Muscle of arm (tissue), 12 donors: ENCODE measurements around the gene ACVR1. TPM values are rescaled to one million over a fixed set of nuclear protein-coding genes. Genes with fewer than 3 reads are reported as not detected.
"Not testable (repeated sequence)": the region's sequence is repeated elsewhere in the genome, so short reads cannot be mapped to it uniquely, and the experiment has no call there.

Experiments used
- DNase-seq: peaks from one replicate; pipeline ENCODE4 v3.0.0-alpha.2; 2013
- polyA plus RNA-seq, 12 donors: library from polyadenylated mRNA; unstranded; fragments of 120-200 nt; gene quantifications; one replicate each; pipeline ENCODE4 v1.2.1, GENCODE V29; 2013; ENCODE audit not compliant: insufficient read length in 12 of 12

ACVR1 gene
- polyA plus RNA-seq, 12 donors = 24.4 to 43.0 (median 32.5) TPM; not detected in 1

- DNase-seq = no peak
These were observed 153.4 kb downstream of the ACVR1 start for GRCh38 chr2:157722580-157723234.

GRCh38 chr2:157720504-157720903 is 155.6 kb downstream of the ACVR1 start:
- DNase-seq = no peak

DNA sequence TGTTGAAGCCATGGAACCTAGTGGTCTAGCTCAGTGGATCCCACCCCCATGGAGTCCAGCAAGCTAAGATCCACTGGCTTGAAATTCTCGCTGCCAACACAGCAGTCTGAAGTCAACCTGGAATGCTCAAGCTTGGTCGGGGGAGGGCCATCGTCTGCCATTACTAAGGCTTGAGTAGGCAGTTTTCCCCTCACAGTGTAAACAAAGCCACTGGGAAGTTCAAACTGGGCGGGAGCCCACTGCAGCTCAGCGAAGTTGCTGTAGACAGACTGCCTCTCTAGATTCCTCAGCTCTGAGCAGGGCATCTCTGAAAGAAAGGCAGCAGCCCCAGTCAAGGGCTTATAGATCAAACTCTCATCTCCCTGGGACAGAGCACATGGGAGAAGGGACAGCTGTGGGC is 171.5 kb downstream of the ACVR1 start:
- not testable (repeated sequence) for DNase-seq

GRCh38 chr2:157704148-157704547 is 172.0 kb downstream of the ACVR1 start:
- DNase-seq = not testable (repeated sequence)

- no peak for DNase-seq
These were observed 176.3 kb downstream of the ACVR1 start for GRCh38 chr2:157699806-157700205.

GRCh38 chr2:157699009-157699408 is 177.1 kb downstream of the ACVR1 start:
- DNase-seq = no peak

DNA sequence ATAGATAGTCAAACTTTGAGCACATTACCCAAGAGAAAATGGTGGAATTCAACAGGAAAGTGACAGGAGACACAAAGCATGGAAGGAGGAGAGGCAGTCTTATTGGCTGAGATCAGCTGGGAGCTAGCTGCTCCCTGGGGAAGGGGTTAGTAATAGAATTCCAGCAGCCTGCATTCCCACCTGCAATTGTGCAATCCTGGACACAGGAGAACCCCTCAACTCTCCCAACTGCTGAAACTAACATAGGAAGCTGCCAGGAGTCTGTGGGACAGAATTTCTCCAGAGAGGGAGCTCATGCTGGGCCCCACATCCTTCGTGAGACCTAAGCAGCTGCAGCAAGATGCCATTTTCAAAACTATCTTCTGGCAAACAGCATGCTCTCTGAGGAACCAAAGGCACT is 177.7 kb downstream of the ACVR1 start:
- DNase-seq = no peak

DNA sequence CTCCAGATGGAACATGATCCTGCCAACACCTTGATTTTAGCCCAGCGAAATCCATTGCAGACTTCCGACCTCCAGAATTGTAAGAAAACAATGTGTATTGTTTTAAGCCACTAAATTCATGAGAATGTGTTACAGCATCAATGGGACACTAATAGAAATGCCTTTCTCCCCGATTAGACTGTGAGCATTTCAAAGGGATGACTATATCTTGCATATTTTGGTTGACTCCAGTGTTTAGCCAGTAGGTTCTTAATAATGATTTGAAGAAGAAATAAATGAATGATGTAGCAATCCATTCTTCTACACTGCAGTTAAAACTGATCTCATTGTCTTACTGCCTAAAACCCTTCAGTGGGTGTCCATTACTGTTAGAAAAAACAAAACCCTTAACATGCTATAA is 180.1 kb downstream of the ACVR1 start:
- DNase-seq = no peak

DNA sequence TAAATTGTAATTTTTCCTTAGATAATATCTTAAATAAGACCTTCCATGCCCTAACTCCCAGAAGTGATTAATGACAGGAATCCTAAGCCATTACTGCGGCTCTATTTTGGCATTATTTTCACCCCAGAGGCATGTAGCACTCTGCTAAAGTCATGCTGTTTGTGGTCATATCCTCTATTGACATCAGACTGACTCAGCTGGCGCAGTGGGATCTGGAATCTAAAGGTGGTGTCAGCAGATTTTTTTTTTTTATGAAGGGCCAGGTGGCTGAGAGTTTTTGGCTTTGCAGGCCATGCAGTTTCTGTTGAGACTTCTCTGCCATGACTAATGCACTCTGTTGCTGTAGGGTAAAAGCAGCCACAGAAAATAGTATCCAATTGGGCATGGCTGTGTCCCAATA is 183.4 kb downstream of the ACVR1 start:
- DNase-seq = no peak

GRCh38 chr2:157691695-157692094 is 184.4 kb downstream of the ACVR1 start:
- DNase-seq = no peak

DNA sequence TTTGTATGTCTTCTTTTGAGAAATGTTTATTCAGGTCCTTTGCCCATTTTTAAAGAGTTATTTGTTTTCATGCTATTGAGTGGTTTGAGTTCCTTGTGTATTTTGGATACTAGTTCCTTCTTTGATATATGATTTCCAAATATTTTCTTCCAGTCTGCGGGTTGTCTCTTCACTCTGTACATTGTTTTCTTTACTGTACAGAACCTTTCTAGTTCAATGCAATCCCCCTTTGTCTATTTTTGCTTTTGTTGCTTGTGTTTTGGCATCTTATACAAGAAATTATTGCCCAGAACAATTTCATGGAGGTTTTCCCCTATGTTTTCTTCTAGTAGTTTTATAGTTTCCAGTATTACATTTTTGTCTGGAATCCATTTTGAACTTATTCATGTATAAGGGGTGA is 185.0 kb downstream of the ACVR1 start:
- DNase-seq = no peak

Other genes starting within 250 kb of the ACVR1 start
- under 1 TPM in 10 of 12 donors, not detected in 2; 0.08 to 0.34 (median 0.14) TPM for gene ACVR1C, start 247.5 kb downstream of the ACVR1 start, polyA plus RNA-seq
- under 1 TPM in 3 of 12 donors, not detected in 9; 0.06 to 0.08 (median 0.08) TPM for gene UPP2, start 225.5 kb upstream of the ACVR1 start, polyA plus RNA-seq